ENCODE data around the gene RFWD3.

The RFWD3 gene

GRCh38 chr16:74626741-74627416 lies 39.8 kb downstream of the RFWD3 start:
- Histone ChIP-seq H3K4me2 (ENCODE audit: low read depth, low read length) (no peak overlapping the region), H3K36me3 (replicated peaks; ENCODE audit: insufficient read depth, low read length) (no peaks in the 10 kb centered on the region), H3K9me2 (replicated peaks; ENCODE audit: insufficient read depth, low read length) (no peaks in the 10 kb centered on the region), H3K9me3 (replicated peaks; ENCODE audit: insufficient read depth, low read length) (no peaks in the 10 kb centered on the region), H4K20me1 (ENCODE audit: insufficient read depth, low read length) (no peaks in the 10 kb centered on the region), H3K27me3 (replicated peaks; ENCODE audit: insufficient read depth, low read length) (no peaks in the 10 kb centered on the region), H3K27ac (ENCODE audit: low read length) (no peak overlapping the region), H3K9ac (ENCODE audit: low read length) (no peak overlapping the region), H3F3A (ENCODE audit: insufficient read depth, low read length) (no peaks in the 10 kb centered on the region), H3K4me1 (ENCODE audit: low read length) (no peaks in the 10 kb centered on the region), H3K4me3 (ENCODE audit: low read length) (no peak overlapping the region), H3K79me2 (ENCODE audit: low read length) (no peaks in the 10 kb centered on the region), H2AFZ (ENCODE audit: low read length) (no peak overlapping the region)
- TF ChIP-seq EZH2 (optimal IDR thresholded peaks at IDR 0.05; ENCODE audit: low read depth, low read length): no peak
- no peak for TF ChIP-seq EZH2phosphoT487 (IDR thresholded peaks at IDR 0.05; ENCODE audit: low read length)
- no peak for TF ChIP-seq CTCF (IDR thresholded peaks at IDR 0.05; ENCODE audit: low read length)
- DNase-seq: no peak

- Histone ChIP-seq H2AFZ (ENCODE audit: low read length) (no peak overlapping the region), H3K79me2 (ENCODE audit: low read length) (no peaks in the 10 kb centered on the region), H3K4me1 (ENCODE audit: low read length) (no peaks in the 10 kb centered on the region), H4K20me1 (ENCODE audit: insufficient read depth, low read length) (no peaks in the 10 kb centered on the region), H3K9ac (ENCODE audit: low read length) (no peak overlapping the region), H3K27ac (ENCODE audit: low read length) (no peak overlapping the region), H3K9me3 (replicated peaks; ENCODE audit: insufficient read depth, low read length) (no peaks in the 10 kb centered on the region), H3K4me2 (ENCODE audit: low read depth, low read length) (no peak overlapping the region), H3K27me3 (replicated peaks; ENCODE audit: insufficient read depth, low read length) (no peaks in the 10 kb centered on the region), H3K36me3 (replicated peaks; ENCODE audit: insufficient read depth, low read length) (no peaks in the 10 kb centered on the region), H3F3A (ENCODE audit: insufficient read depth, low read length) (no peaks in the 10 kb centered on the region), H3K4me3 (ENCODE audit: low read length) (no peak overlapping the region), H3K9me2 (replicated peaks; ENCODE audit: insufficient read depth, low read length) (no peaks in the 10 kb centered on the region)
- TF ChIP-seq EZH2phosphoT487 (IDR thresholded peaks at IDR 0.05; ENCODE audit: low read length): no peak
- TF ChIP-seq EZH2 (optimal IDR thresholded peaks at IDR 0.05; ENCODE audit: low read depth, low read length): no peak
- TF ChIP-seq CTCF (IDR thresholded peaks at IDR 0.05; ENCODE audit: low read length): no peak
- DNase-seq: no peak
Observed at GRCh38 chr16:74625500-74626350, 41.0 kb downstream of the RFWD3 start.

- no peaks in the 10 kb centered on the region for H3K4me1 ChIP-seq (ENCODE audit: low read length)
- no peak overlapping the region for H3K4me3 ChIP-seq (ENCODE audit: low read length)
- no peak overlapping the region for H3K27ac ChIP-seq (ENCODE audit: low read length)
- H2AFZ ChIP-seq (ENCODE audit: low read length): no peak overlapping the region
- H3K9ac ChIP-seq (ENCODE audit: low read length): no peak overlapping the region
- no peak for DNase-seq
- H3K4me2 ChIP-seq (ENCODE audit: low read depth, low read length): no peak overlapping the region
- no peak for TF ChIP-seq EZH2 (optimal IDR thresholded peaks at IDR 0.05; ENCODE audit: low read depth, low read length)
- no peak for TF ChIP-seq CTCF (IDR thresholded peaks at IDR 0.05; ENCODE audit: low read length)
- TF ChIP-seq EZH2phosphoT487 (IDR thresholded peaks at IDR 0.05; ENCODE audit: low read length): no peak
- H3K9me2 ChIP-seq (replicated peaks; ENCODE audit: insufficient read depth, low read length): no peaks in the 10 kb centered on the region
- no peaks in the 10 kb centered on the region for H3K36me3 ChIP-seq (replicated peaks; ENCODE audit: insufficient read depth, low read length)
- H3F3A ChIP-seq (ENCODE audit: insufficient read depth, low read length): no peaks in the 10 kb centered on the region
- H3K9me3 ChIP-seq (replicated peaks; ENCODE audit: insufficient read depth, low read length): no peaks in the 10 kb centered on the region
- H3K27me3 ChIP-seq (replicated peaks; ENCODE audit: insufficient read depth, low read length): no peaks in the 10 kb centered on the region
- no peaks in the 10 kb centered on the region for H4K20me1 ChIP-seq (ENCODE audit: insufficient read depth, low read length)
- no peaks in the 10 kb centered on the region for H3K79me2 ChIP-seq (ENCODE audit: low read length)
Observed at GRCh38 chr16:74623839-74624235, 42.8 kb downstream of the RFWD3 start.
